HepG2 (cell line): ENCODE data around the gene ZBTB46. TPM values are rescaled to one million over a fixed set of nuclear protein-coding genes. Genes with fewer than 3 reads are reported as not detected.

ENCODE experiments used
- CAMTA2 ChIP-seq: sonication (generic); formaldehyde crosslinking; IDR thresholded peaks from 2 replicates; pipeline ENCODE4 v1.4.0; 2020; ENCODE audit warnings: mild to moderate bottlenecking, missing genetic modification reagents, borderline replicate concordance
- GABPB1 ChIP-seq: IDR thresholded peaks from 2 replicates; pipeline ENCODE4 v1.6.1; 2016; ENCODE audit warnings: mild to moderate bottlenecking, missing genetic modification reagents, moderate library complexity, missing compliant biosample characterization
- SMYD3 ChIP-seq: sonication (generic); formaldehyde crosslinking; IDR thresholded peaks from 2 replicates; pipeline ENCODE4 v1.8.1; 2023; ENCODE audit warnings: mild to moderate bottlenecking, missing genetic modification reagents
- ZNF543 ChIP-seq: sonication (generic); formaldehyde crosslinking; IDR thresholded peaks from 2 replicates; pipeline ENCODE4 v1.4.0; 2020; ENCODE audit warnings: mild to moderate bottlenecking, missing genetic modification reagents
- polyA plus RNA-seq, 8 experiments: library from polyadenylated mRNA; depleted of rRNA in 3 of 8; stranded (reverse) in 7 of 8; unstranded in 1 of 8; fragments of >200 nt; fragmentation: Illumina TruSeq in 4 of 8; extraction: Trizol in 4 of 8; gene quantifications; 2 replicates each; pipeline versions ENCODE4 v1.2.1 to v1.2.3, GENCODE V29; 2011 to 2016; ENCODE audit warnings: low read depth in 4 of 8, missing spikeins in 1 of 8, mixed read lengths in 1 of 8; ENCODE audit not compliant: insufficient read depth in 1 of 8
- total RNA-seq, 5 experiments: library from RNA; depleted of rRNA; stranded (reverse); fragments of >200 nt; fragmentation: Illumina TruSeq; extraction: Trizol; gene quantifications; 2 replicates each; pipeline ENCODE4 v1.2.3, GENCODE V29; 2016; ENCODE audit warnings: low read depth in 1 of 5
- TF ChIP-seq, protein P1 (sequence below): sonication (generic); formaldehyde crosslinking; IDR thresholded peaks from 2 replicates; pipeline ENCODE4 v1.4.0; 2020; ENCODE audit warnings: missing genetic modification reagents
- TF ChIP-seq, protein P2 (sequence below): sonication (generic); formaldehyde crosslinking; IDR thresholded peaks from 2 replicates; pipeline ENCODE4 v1.4.0; 2020; ENCODE audit warnings: missing genetic modification reagents, borderline replicate concordance
- TF ChIP-seq, protein P3 (sequence below): sonication (generic); formaldehyde crosslinking; IDR thresholded peaks from one replicate; pipeline ENCODE4 v1.5.1; 2020; ENCODE audit warnings: mild to moderate bottlenecking, missing genetic modification reagents; ENCODE audit errors: not compliant biosample characterization
- TF ChIP-seq, protein P4 (sequence below): sonication (generic); formaldehyde crosslinking; IDR thresholded peaks from 2 replicates; pipeline ENCODE4 v1.4.0; 2020; ENCODE audit warnings: missing genetic modification reagents

ZBTB46 gene
- total and polyA plus RNA-seq, 2 of the 13 experiments (the other 11 are each of a cell fraction or from before 2014, with no cell fraction given): 1.6 to 13.5 TPM

DNA sequence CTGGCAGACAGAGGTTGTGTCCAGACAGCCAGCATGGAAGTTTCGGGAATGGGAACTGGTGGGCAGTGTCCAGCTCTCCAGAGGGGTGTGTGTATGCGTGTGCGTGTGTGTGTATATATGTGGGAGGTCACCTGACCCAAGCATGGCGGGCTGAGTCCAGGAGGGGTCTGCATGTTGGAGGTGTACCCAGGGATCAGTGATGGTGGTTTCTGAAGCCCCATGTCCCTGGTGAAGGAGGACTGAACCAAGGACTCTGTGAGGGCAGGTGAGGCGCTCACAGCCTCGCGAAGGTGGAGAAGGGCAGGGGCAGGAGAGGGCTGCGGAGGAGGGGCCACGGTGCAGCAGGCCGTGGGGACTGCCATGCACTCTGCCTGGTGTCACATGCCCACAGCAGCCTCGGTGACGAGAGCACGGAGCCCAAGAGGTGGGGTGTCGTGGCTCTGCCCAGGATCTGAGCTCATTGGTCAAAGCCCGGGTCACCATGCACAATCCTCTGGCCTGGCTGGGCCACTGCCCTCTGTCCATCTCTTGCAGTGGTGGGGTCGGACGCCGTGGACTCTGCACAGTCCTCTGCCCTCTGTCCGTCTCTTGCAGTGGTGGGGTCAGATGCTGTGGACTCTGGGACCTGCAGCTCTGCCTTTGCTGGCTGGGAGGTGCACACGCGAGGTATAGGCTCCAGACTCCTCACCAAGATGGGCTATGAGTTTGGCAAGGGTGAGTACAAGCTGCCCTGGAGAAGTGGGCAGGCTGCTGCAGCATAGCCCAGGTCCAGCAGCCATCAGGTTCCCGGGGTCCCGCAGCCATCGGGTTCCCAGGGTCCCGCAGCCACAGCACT is 96.7 kb downstream of the ZBTB46 start (continued):
- TF ChIP-seq, protein P1, sequence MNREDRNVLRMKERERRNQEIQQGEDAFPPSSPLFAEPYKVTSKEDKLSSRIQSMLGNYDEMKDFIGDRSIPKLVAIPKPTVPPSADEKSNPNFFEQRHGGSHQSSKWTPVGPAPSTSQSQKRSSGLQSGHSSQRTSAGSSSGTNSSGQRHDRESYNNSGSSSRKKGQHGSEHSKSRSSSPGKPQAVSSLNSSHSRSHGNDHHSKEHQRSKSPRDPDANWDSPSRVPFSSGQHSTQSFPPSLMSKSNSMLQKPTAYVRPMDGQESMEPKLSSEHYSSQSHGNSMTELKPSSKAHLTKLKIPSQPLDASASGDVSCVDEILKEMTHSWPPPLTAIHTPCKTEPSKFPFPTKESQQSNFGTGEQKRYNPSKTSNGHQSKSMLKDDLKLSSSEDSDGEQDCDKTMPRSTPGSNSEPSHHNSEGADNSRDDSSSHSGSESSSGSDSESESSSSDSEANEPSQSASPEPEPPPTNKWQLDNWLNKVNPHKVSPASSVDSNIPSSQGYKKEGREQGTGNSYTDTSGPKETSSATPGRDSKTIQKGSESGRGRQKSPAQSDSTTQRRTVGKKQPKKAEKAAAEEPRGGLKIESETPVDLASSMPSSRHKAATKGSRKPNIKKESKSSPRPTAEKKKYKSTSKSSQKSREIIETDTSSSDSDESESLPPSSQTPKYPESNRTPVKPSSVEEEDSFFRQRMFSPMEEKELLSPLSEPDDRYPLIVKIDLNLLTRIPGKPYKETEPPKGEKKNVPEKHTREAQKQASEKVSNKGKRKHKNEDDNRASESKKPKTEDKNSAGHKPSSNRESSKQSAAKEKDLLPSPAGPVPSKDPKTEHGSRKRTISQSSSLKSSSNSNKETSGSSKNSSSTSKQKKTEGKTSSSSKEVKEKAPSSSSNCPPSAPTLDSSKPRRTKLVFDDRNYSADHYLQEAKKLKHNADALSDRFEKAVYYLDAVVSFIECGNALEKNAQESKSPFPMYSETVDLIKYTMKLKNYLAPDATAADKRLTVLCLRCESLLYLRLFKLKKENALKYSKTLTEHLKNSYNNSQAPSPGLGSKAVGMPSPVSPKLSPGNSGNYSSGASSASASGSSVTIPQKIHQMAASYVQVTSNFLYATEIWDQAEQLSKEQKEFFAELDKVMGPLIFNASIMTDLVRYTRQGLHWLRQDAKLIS (CRISPR knock-in tag): no peak
- TF ChIP-seq, protein P2, sequence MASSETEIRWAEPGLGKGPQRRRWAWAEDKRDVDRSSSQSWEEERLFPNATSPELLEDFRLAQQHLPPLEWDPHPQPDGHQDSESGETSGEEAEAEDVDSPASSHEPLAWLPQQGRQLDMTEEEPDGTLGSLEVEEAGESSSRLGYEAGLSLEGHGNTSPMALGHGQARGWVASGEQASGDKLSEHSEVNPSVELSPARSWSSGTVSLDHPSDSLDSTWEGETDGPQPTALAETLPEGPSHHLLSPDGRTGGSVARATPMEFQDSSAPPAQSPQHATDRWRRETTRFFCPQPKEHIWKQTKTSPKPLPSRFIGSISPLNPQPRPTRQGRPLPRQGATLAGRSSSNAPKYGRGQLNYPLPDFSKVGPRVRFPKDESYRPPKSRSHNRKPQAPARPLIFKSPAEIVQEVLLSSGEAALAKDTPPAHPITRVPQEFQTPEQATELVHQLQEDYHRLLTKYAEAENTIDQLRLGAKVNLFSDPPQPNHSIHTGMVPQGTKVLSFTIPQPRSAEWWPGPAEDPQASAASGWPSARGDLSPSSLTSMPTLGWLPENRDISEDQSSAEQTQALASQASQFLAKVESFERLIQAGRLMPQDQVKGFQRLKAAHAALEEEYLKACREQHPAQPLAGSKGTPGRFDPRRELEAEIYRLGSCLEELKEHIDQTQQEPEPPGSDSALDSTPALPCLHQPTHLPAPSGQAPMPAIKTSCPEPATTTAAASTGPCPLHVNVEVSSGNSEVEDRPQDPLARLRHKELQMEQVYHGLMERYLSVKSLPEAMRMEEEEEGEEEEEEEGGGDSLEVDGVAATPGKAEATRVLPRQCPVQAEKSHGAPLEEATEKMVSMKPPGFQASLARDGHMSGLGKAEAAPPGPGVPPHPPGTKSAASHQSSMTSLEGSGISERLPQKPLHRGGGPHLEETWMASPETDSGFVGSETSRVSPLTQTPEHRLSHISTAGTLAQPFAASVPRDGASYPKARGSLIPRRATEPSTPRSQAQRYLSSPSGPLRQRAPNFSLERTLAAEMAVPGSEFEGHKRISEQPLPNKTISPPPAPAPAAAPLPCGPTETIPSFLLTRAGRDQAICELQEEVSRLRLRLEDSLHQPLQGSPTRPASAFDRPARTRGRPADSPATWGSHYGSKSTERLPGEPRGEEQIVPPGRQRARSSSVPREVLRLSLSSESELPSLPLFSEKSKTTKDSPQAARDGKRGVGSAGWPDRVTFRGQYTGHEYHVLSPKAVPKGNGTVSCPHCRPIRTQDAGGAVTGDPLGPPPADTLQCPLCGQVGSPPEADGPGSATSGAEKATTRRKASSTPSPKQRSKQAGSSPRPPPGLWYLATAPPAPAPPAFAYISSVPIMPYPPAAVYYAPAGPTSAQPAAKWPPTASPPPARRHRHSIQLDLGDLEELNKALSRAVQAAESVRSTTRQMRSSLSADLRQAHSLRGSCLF: no peak
- TF ChIP-seq ZNF543 (no peak), GABPB1 (peak; percentile 19; the same call in 1 of the 2 replicates), CAMTA2 (no peak), SMYD3 (CRISPR knock-in tag) (no peak)
- TF ChIP-seq, protein P3, sequence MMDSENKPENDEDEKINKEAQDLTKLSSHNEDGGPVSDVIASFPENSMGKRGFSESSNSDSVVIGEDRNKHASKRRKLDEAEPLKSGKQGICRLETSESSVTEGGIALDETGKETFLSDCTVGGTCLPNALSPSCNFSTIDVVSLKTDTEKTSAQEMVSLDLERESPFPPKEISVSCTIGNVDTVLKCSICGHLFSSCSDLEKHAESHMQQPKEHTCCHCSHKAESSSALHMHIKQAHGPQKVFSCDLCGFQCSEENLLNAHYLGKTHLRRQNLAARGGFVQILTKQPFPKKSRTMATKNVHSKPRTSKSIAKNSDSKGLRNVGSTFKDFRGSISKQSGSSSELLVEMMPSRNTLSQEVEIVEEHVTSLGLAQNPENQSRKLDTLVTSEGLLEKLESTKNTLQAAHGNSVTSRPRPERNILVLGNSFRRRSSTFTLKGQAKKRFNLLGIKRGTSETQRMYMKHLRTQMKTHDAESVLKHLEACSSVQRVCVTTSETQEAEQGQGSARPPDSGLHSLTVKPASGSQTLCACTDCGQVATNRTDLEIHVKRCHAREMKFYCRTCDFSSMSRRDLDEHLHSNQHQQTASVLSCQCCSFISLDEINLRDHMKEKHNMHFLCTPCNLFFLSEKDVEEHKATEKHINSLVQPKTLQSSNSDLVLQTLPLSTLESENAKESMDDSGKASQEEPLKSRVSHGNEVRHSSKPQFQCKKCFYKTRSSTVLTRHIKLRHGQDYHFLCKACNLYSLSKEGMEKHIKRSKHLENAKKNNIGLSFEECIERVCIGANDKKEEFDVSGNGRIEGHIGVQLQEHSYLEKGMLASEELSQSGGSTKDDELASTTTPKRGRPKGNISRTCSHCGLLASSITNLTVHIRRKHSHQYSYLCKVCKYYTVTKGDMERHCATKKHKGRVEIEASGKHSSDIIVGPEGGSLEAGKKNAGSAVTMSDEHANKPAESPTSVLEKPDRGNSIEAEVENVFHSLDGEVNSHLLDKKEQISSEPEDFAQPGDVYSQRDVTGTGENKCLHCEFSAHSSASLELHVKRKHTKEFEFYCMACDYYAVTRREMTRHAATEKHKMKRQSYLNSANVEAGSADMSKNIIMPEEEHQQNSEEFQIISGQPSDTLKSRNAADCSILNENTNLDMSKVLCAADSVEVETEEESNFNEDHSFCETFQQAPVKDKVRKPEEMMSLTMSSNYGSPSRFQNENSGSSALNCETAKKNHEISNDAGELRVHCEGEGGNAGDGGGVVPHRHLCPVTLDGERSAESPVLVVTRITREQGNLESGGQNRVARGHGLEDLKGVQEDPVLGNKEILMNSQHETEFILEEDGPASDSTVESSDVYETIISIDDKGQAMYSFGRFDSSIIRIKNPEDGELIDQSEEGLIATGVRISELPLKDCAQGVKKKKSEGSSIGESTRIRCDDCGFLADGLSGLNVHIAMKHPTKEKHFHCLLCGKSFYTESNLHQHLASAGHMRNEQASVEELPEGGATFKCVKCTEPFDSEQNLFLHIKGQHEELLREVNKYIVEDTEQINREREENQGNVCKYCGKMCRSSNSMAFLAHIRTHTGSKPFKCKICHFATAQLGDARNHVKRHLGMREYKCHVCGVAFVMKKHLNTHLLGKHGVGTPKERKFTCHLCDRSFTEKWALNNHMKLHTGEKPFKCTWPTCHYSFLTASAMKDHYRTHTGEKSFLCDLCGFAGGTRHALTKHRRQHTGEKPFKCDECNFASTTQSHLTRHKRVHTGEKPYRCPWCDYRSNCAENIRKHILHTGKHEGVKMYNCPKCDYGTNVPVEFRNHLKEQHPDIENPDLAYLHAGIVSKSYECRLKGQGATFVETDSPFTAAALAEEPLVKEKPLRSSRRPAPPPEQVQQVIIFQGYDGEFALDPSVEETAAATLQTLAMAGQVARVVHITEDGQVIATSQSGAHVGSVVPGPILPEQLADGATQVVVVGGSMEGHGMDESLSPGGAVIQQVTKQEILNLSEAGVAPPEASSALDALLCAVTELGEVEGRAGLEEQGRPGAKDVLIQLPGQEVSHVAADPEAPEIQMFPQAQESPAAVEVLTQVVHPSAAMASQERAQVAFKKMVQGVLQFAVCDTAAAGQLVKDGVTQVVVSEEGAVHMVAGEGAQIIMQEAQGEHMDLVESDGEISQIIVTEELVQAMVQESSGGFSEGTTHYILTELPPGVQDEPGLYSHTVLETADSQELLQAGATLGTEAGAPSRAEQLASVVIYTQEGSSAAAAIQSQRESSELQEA (CRISPR knock-in tag): peak; percentile 36
- TF ChIP-seq, protein P4, sequence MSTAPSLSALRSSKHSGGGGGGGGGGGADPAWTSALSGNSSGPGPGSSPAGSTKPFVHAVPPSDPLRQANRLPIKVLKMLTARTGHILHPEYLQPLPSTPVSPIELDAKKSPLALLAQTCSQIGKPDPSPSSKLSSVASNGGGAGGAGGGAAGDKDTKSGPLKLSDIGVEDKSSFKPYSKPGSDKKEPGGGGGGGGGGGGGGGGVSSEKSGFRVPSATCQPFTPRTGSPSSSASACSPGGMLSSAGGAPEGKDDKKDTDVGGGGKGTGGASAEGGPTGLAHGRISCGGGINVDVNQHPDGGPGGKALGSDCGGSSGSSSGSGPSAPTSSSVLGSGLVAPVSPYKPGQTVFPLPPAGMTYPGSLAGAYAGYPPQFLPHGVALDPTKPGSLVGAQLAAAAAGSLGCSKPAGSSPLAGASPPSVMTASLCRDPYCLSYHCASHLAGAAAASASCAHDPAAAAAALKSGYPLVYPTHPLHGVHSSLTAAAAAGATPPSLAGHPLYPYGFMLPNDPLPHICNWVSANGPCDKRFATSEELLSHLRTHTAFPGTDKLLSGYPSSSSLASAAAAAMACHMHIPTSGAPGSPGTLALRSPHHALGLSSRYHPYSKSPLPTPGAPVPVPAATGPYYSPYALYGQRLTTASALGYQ (CRISPR knock-in tag): no peak
